GM20000 (cell line): ENCODE data around the gene MISFA.
"Not testable (repeated sequence)": the region's sequence is repeated elsewhere in the genome, so short reads cannot be mapped to it uniquely, and the experiment has no call there.

Experiments
- DNase-seq: peaks from one replicate; pipeline ENCODE4 v3.0.0; 2012; ENCODE audit warnings: low spot score
- TF ChIP-seq, protein P1 (sequence below): IDR thresholded peaks from 2 replicates; pipeline ENCODE4 v1.5.1; 2012; ENCODE audit warnings: mild to moderate bottlenecking, control low read depth; ENCODE audit errors: extremely low read depth, missing control alignments

Gene MISFA

DNA sequence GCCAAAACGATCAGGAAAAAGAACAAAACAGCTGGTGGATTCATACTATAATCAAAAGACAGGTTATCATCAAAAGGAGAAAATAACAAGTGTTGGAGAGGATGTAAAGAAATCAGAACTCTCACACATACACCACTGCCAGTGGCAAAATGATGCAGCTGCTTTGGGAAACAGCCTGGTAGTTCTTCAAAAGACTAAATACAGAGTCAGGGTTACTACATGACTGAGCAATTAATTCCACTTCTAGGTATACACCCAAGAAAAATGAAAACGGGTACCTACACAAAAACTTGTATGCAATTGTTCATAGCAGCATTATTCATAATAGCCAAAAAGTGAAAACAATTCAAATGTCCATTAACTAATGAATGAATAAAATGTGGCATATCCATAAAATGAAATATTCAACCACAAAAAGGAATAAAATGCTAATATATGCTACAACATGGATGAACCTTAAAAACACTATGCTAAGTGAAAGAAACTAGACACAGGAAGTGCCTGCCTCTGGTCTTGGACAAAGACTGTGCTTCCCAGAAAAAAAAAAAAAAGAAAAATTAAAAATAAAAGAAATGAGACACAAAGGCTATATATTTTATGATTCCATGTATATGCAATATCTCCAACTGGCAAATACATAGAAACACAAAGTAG lies 19.3 kb upstream of the MISFA start:
- TF ChIP-seq, protein P1, sequence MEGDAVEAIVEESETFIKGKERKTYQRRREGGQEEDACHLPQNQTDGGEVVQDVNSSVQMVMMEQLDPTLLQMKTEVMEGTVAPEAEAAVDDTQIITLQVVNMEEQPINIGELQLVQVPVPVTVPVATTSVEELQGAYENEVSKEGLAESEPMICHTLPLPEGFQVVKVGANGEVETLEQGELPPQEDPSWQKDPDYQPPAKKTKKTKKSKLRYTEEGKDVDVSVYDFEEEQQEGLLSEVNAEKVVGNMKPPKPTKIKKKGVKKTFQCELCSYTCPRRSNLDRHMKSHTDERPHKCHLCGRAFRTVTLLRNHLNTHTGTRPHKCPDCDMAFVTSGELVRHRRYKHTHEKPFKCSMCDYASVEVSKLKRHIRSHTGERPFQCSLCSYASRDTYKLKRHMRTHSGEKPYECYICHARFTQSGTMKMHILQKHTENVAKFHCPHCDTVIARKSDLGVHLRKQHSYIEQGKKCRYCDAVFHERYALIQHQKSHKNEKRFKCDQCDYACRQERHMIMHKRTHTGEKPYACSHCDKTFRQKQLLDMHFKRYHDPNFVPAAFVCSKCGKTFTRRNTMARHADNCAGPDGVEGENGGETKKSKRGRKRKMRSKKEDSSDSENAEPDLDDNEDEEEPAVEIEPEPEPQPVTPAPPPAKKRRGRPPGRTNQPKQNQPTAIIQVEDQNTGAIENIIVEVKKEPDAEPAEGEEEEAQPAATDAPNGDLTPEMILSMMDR, result no peak

DNA sequence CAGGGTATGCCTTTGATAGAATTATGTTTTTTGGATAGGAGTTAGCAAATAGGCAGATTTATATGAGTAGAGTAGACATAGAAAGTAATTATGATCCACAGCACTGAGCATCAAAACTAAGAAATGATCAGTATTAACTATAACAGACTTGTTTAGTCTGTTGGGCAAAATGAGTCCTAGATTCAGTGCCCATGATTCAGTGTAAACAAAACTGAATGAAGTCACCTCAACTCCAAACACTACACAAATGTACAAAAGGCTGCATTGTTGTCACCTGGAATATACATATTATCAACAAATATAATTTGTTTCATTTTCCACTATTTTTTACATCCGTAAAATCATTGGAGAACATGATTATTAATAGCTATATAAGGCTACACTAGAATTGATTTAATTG lies 17.8 kb upstream of the MISFA start:
- TF ChIP-seq, protein P1, result no peak
- no peak for DNase-seq

More for the DNA sequence above, 19.3 kb upstream of the MISFA start:
- DNase-seq, result no peak

DNA sequence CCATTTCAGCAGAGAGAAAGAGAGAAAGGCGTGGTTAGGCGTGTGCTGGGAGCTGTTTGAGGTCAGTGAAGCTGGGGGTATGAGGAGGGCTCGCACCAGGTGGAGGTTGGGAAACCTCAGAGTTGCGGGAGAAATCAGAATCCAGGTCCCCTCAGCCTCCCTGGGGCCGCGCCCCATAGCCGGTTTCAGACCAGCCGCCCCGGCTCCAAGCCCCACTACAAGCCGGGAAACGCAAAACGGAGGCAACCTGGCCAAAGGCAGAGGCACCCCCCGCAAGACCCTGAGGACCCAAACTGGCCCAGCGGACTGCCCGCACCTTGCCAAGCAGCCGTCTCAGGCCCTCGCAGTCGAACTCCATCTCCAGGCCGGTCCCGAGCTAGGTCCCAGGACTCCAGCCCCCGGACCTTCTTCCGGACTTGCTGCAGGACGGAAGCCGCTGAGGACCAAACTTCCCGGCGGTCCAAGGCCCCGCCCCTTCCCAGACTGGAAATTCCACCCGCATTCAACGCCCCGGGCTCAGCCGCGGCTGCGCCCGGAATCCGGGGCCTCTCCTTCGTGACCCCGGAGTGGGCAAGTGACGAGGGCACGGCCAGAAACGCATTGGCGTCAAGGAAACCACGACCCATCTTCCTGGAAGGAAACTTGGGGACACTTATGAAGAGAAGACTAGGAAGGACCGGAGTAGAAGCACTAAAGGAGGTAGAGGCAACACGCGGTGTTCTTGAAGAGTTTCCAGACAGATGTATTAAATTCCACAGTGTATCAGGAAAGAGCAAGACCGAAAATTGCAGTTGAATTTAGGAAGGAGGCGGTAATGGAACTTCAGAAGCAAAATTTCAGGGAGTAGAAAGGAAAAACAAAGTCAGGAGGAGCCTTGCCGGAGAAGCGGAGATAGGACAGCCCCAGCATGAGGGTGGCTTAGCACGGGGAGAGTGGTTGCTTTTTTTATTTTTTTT lies 11.0 kb upstream of the MISFA start, which contains the start of gene UEVLD:
Gene UEVLD (minus strand): TSS at position 438 of the 956 bp plus-strand sequence. CDS start 80 bp downstream, at position 358.
- TF ChIP-seq, protein P1, result no peak
- peak; percentile 72 for DNase-seq

DNA sequence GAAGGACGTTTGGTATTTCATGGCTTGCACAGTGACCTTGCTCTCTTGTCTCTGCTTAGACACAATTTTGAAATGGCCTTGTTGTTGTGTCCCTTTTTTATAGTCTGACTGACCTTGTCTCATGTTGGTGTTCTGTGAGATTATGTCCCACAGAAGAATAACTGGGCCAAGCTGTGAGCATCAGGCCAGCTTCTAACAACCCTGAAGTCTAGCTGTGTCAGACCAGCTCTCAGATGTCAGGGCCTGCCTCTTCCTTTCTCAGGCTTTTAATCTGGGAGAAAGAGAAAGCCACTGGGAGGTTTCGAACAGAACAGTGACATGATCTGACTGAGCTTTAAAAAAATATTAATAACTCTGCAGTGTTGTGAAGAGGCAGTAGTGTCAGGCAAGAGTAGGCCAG lies 9.0 kb upstream of the MISFA start:
- TF ChIP-seq, protein P1, result no peak
- no peak for DNase-seq

DNA sequence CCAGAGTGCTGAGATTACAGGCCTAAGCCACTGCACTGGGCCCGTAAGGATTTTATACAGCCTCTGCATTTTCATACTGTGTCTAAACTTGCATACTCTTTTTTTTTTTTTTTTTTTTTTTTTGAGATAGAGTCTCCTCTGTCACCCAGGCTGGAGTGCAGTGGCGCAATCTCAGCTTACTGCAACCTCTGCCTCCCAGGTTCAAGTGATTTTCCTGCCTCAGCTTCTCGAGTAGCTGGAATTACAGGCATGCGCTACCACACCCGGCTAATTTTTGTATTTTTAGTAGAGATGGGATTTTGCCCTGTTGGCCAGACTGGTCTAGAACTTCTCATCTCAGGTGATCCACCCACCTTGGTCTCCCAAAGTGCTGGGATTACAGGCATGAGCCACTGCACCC lies 5.5 kb upstream of the MISFA start:
- not testable (repeated sequence) for DNase-seq

DNA sequence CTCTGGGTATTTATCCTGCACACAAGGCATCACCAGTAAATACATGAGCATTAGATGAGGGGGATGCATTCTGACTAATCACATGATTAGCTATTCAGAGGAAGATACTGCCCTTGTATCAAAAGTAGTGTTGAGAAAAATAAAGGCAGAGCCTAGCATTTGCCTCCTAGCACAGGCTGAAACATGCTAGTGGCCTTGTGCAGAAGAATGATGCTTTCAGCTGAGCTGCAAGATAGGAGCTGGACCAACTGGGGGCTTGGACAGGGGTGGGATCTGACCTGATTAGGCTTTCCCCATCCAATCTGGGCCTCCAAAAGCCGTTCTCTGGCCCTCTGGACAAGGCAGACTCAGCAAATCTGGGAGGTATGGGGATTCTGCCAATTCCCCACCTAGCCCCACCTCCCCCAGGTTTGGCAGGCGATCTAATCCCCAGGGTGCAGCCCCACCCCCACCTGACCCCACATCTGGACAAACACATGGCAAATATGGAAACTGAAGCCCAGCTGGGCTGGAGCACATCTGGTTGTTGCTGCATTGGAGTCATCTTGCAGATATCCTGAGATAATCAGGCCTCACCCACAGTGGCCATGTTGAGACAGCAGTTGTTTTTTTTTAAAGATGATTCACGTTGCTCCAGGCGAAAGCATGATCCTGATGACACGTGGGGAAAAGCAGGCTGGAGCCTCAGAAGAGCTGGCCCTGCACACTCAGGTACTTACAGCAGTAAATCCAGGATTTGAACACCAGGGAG lies 4.4 kb upstream of the MISFA start:
- no peak for DNase-seq

DNA sequence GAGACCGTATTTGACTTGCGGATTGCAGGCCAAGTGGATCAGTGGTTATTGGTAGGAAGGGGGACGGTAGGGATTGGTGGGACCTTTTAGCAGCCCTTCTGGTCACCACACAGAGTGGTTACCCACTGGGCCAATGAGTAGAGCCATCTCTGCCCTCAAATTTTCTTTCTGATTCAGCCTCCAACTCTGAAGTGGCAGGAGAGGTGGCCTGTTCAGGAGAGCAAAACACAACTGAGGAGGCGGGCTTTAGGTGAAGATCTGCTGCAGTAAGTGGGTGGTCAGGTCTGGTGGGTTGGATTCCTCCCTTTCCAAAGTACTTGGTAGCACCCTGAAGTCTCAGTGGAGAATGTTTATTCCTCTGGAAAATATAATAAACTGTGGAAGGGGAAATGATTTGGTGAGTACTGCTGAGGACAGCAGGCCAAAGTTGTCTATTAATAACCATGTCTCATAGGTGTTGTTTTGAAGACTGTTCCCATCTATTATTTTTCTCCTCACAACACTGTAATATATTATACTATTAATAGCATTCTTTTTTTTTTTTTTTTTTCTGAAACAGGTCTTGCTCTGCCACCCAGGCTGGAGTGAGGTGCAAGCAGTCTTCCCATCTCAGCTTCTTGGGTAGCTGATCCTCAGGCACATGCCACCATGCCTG lies 1.5 kb downstream of the MISFA start:
- TF ChIP-seq, protein P1, result no peak
- no peak for DNase-seq

More for the DNA sequence above, 4.4 kb upstream of the MISFA start:
- TF ChIP-seq, protein P1, result no peak
